Cerebellar cortex (tissue), 1 donor: ENCODE measurements around the gene SYCP3.
A peak's percentile ranks its signal among the peaks of the same experiment; 100 is the strongest.
"Not testable (repeated sequence)": the region's sequence is repeated elsewhere in the genome, so short reads cannot be mapped to it uniquely, and the experiment has no call there.

Experiments
- DNase-seq: peaks from one replicate; pipeline ENCODE4 v3.0.0-alpha.2; 2015; ENCODE audit warnings: low spot score

Gene SYCP3

GRCh38 chr12:101713059-101713682 lies 26.1 kb downstream of the SYCP3 start:
- DNase-seq = peak; percentile 54

GRCh38 chr12:101710288-101710687 lies 29.0 kb downstream of the SYCP3 start:
- no peak for DNase-seq

DNA sequence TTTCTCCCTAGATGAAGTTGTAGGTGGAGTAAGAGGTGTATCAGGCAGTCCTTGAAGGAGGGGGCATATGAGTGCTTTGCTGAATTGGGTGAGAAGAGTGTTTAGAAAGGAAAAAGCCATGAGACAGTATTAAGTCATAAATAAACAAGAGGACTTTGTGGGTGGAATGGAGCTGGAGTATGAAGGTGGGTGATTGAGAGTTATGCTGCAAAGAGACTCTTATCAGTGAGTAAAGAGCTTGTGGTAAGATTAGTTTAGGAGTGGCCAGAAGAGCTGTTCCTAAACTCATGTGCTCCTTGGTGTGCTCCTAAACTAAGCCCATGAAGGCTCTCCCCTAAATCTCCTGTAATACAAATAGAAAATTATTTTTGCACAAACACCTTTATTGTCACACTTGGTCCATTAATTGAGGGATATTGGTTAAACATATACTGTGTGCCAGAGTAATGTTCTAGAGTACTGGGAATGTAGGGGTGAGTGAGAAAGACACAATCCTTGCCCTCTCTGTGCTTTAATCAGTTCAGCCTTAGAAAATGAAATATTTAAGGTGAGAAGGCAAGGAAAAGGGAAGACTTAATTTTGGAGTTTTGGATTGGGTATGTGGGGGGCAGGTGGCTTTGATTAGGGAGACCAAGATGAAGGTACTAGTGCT lies 32.0 kb downstream of the SYCP3 start:
- DNase-seq = peak; percentile 10

DNA sequence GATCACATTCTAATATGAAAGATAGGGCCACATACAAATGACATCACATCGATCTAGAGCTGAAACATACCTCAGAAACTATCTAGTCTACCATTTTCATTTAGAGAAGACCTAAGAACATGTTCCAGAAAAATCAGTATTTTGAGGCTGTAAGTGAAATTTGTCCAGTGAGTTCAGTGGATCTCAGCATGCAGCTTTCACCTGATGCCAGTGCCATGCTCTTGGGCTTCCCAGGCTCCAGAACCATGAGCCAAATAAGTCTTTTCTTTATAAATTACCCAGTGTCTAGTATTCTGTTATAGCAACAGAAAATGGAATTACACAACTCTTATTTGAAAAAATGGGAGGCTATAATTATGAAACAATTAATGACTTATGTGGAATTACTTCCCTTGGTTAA lies 32.9 kb downstream of the SYCP3 start:
- DNase-seq = no peak

DNA sequence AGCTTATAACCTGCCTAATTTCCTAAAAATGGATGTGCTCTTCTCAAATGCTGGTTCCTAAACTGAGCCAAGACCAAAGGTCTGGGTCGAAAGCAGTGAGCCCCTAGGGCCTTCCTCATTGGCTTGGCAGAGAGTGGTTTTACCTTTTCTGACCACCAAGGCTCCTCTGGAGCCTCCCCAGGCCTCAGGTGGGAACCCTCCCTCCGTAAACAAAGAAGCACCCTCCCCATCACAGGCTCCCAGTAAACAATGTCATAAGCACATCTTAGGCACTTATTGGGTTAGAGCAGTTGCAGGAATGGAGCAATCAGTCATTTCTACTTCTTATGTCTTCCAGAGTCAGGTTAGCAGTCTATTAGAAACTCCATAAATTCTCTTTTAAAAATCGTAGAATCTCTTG lies 35.8 kb downstream of the SYCP3 start:
- DNase-seq = no peak

- peak; percentile 50 for DNase-seq
Measured at GRCh38 chr12:101700299-101700820, 38.9 kb downstream of the SYCP3 start.

DNA sequence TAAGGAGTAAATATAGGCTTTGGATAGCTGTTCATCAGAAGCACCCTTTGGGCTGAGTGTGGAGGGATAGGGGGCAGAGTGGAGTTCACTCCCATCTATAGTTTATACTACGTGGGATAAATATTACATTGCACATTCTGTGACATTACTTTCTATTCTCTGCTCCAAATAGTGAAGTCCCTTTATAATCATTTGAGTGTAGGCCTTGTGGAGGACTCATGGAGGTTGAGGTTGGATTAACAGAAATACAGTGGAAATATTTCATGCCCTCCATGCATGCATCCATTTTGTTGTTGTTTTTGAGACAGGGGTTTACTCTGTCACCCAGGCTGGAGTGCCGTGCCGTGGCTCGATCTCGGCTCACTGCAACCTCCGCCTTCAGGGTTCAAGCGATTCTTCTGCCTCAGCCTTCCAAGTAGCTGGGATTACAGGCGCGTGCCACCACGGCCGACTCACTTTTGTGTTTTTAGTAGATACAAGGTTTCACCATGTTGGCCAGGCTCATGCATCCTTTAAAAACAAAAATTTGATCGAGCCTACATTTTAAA lies 40.4 kb downstream of the SYCP3 start:
- peak; percentile 66 for DNase-seq

DNA sequence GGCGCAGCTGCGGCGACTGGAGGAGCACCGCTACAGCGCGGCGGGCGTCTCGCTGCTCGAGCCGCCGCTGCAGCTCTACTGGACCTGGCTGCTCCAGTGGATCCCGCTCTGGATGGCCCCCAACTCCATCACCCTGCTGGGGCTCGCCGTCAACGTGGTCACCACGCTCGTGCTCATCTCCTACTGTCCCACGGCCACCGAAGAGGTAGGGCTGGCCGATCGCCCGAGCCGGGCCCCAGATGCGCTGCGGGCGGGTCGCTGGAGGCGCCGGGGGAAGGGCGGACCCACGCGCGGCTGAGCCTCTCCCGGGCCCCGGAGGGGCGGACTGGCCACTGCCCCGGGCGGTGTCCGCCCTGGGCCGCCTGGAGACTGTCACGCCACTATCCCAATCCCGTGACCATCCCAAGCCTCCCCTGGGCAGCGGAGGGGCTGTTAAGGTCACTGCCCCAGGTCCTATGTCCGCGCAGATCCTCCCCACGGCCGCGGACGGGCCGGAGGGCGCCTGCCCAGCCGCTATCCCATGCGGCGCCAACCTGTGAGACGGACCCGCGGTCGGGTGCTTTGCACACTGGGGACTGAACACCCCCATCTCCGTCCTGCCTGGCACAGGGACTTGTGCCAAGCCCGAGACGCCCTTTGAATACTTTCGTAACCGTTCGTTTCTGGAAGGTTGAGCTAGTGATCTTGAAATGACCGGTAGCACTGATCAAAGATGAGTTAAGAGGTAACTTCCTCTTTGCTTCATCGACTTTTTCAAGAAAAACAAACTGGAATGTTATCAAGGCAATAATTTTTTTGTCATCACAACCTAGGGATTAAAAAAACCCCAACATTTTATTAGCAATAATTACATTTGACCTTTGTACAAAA lies 41.1 kb downstream of the SYCP3 start:
- DNase-seq = peak; percentile 30

GRCh38 chr12:101697197-101697929 lies 41.9 kb downstream of the SYCP3 start, which contains the start of gene CHPT1:
Gene CHPT1, plus strand, starts transcription at chr12:101697640. Its CDS starts 222 bp downstream, at chr12:101697862.
- peak; percentile 61 for DNase-seq

- DNase-seq = peak; percentile 65
Measured at GRCh38 chr12:101696251-101697196, 42.7 kb downstream of the SYCP3 start.

- DNase-seq = peak; percentile 24
Measured at GRCh38 chr12:101695706-101696105, 43.6 kb downstream of the SYCP3 start.

- no peak for DNase-seq
Measured at GRCh38 chr12:101694986-101695385, 44.3 kb downstream of the SYCP3 start.

GRCh38 chr12:101694297-101694848 lies 44.9 kb downstream of the SYCP3 start:
- no peak for DNase-seq

- no peak for DNase-seq
Measured at GRCh38 chr12:101691503-101692096, 47.7 kb downstream of the SYCP3 start.

- no peak for DNase-seq
Measured at GRCh38 chr12:101690544-101691098, 48.6 kb downstream of the SYCP3 start.

DNA sequence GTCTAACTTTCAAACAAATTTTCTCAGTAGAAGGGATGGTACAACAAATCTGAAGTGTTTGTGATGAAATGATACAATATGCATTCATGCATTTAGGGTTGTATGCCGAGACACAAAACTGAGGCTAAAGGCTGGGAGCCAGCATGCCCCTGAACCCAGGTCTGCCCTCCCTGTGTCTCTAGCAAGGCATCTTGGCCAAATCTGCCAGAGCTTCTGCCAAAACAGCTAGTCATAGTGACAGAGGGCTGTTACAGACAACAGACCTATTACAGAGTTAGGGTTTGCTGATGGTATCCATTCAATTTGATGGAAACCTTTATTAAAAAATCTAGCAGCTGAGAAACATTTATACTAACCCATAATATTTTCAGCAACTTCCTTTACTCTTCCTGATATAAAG lies 53.1 kb downstream of the SYCP3 start:
- DNase-seq = no peak

GRCh38 chr12:101685092-101685491 lies 54.2 kb downstream of the SYCP3 start:
- no peak for DNase-seq

GRCh38 chr12:101681627-101682026 lies 57.6 kb downstream of the SYCP3 start:
- DNase-seq = not testable (repeated sequence)

GRCh38 chr12:101680647-101681046 lies 58.6 kb downstream of the SYCP3 start:
- no peak for DNase-seq
